ENCODE measurements around the gene GNMT. TPM values are rescaled to one million over a fixed set of nuclear protein-coding genes. Genes with fewer than 3 reads are reported as not detected.

The GNMT gene
- polyA plus RNA-seq, 2 of the 4 experiments (the other 2 are of a cell fraction), result 0.12 to 0.23 TPM

- Histone ChIP-seq H3K4me1 (peaks cover 13% of the 10 kb centered on the region; the same call in 1 of the 3 replicates), H3K4me3 (peak overlapping the region; percentile 92), H3K9me3 (no peaks in the 10 kb centered on the region), H3K27ac (peak overlapping the region; percentile 87 to 91), H3K4me2 (peak overlapping the region; percentile 79)
- POLR2A ChIA-PET, result interaction anchor here (1.2 to 2.4 kb wide), 6 partner anchors 29 to 46 kb away, joined by 3 to 15 read pairs (median 6); partner anchors contain the start of genes CUL7, KLC4, MRPL2 and PPP2R5D
- 3% methylated on average over 18 of the region's 25 CpGs for WGBS (ENCODE audit: missing lambda C conversion rate)
- CTCF ChIA-PET, result interaction anchor here (1.2 to 2.0 kb wide), 2 partner anchors 111 to 130 kb away, joined by 3 to 11 read pairs; no protein-coding TSS in a partner anchor
- no peak for FAIRE-seq
- no peak for DNase-seq (ENCODE audit: low read depth in 1 of 2, low spot score in 1 of 2)
- ATAC-seq, result peak; percentile 1 to 56; a peak in 4 of 6 replicates
- TF ChIP-seq SREBF2 (IDR thresholded peaks at IDR 0.05) (no peak), PHF8 (IDR thresholded peaks at IDR 0.05; ENCODE audit: borderline replicate concordance, low read depth) (peak; percentile 38; the same call in 1 of the 2 replicates)
These were observed 52.7 kb downstream of the GNMT start for GRCh38 chr6:43013097-43013842.

Other genes starting within 250 kb of the GNMT start
- not detected in 2 replicates for gene PRPH2, start 238.2 kb upstream of the GNMT start, polyA plus RNA-seq (2011; rRNA removed)
- not detected in 3 replicates for gene PRPH2, start 238.2 kb upstream of the GNMT start, polyA plus RNA-seq (2017; fragmentation: RNase III; extraction: RNeasy Plus Mini Kit Qiagen cat#74134 plus additional on column Dnase treatment)
- gene TBCC, start 214.7 kb upstream of the GNMT start, polyA plus RNA-seq (2011; rRNA removed), result 10.2 and 10.3 TPM in 2 replicates
- 12.3 to 13.3 TPM (median 12.4 TPM) in 3 replicates for gene TBCC, start 214.7 kb upstream of the GNMT start, polyA plus RNA-seq (2017; fragmentation: RNase III; extraction: RNeasy Plus Mini Kit Qiagen cat#74134 plus additional on column Dnase treatment)
- 8.6 and 9.0 TPM in 2 replicates for gene BICRAL, start 178.7 kb upstream of the GNMT start, polyA plus RNA-seq (2011; rRNA removed)
- gene BICRAL, start 178.7 kb upstream of the GNMT start, polyA plus RNA-seq (2017; fragmentation: RNase III; extraction: RNeasy Plus Mini Kit Qiagen cat#74134 plus additional on column Dnase treatment), result 2.9 to 3.5 TPM (median 3.3 TPM) in 3 replicates
- gene RPL7L1, start 81.1 kb upstream of the GNMT start, polyA plus RNA-seq (2011; rRNA removed), result 46.4 and 65.2 TPM in 2 replicates
- 82.5 to 101 TPM (median 84.1 TPM) in 3 replicates for gene RPL7L1, start 81.1 kb upstream of the GNMT start, polyA plus RNA-seq (2017; fragmentation: RNase III; extraction: RNeasy Plus Mini Kit Qiagen cat#74134 plus additional on column Dnase treatment)
- not detected in 2 replicates for gene PTCRA, start 44.7 kb upstream of the GNMT start, polyA plus RNA-seq (2011; rRNA removed)
- not detected in 3 replicates for gene PTCRA, start 44.7 kb upstream of the GNMT start, polyA plus RNA-seq (2017; fragmentation: RNase III; extraction: RNeasy Plus Mini Kit Qiagen cat#74134 plus additional on column Dnase treatment)
- 28.2 and 30.3 TPM in 2 replicates for gene CNPY3, start 31.3 kb upstream of the GNMT start, polyA plus RNA-seq (2011; rRNA removed)
- gene CNPY3, start 31.3 kb upstream of the GNMT start, polyA plus RNA-seq (2017; fragmentation: RNase III; extraction: RNeasy Plus Mini Kit Qiagen cat#74134 plus additional on column Dnase treatment), result 31.9 to 39.4 TPM (median 38.5 TPM) in 3 replicates
- 4.6 TPM in 2 replicates for gene PEX6, start 18.4 kb downstream of the GNMT start, polyA plus RNA-seq (2011; rRNA removed)
- 8.3 to 9.5 TPM (median 8.6 TPM) in 3 replicates for gene PEX6, start 18.4 kb downstream of the GNMT start, polyA plus RNA-seq (2017; fragmentation: RNase III; extraction: RNeasy Plus Mini Kit Qiagen cat#74134 plus additional on column Dnase treatment)
- 34.6 and 41.6 TPM in 2 replicates for gene PPP2R5D, start 23.8 kb downstream of the GNMT start, polyA plus RNA-seq (2011; rRNA removed)
- 25.8 to 26.5 TPM (median 26.0 TPM) in 3 replicates for gene PPP2R5D, start 23.8 kb downstream of the GNMT start, polyA plus RNA-seq (2017; fragmentation: RNase III; extraction: RNeasy Plus Mini Kit Qiagen cat#74134 plus additional on column Dnase treatment)
- 58.6 and 63.4 TPM in 2 replicates for gene MEA1, start 53.2 kb downstream of the GNMT start, polyA plus RNA-seq (2011; rRNA removed)
- gene MEA1, start 53.2 kb downstream of the GNMT start, polyA plus RNA-seq (2017; fragmentation: RNase III; extraction: RNeasy Plus Mini Kit Qiagen cat#74134 plus additional on column Dnase treatment), result 90.1 to 94.3 TPM (median 92.8 TPM) in 3 replicates
- gene KLHDC3, start 53.5 kb downstream of the GNMT start, polyA plus RNA-seq (2011; rRNA removed), result 18.8 and 21.3 TPM in 2 replicates
- gene KLHDC3, start 53.5 kb downstream of the GNMT start, polyA plus RNA-seq (2017; fragmentation: RNase III; extraction: RNeasy Plus Mini Kit Qiagen cat#74134 plus additional on column Dnase treatment), result 25.5 to 28.0 TPM (median 26.9 TPM) in 3 replicates
- 51.9 and 52.3 TPM in 2 replicates for gene RRP36, start 60.9 kb downstream of the GNMT start, polyA plus RNA-seq (2011; rRNA removed)
- gene RRP36, start 60.9 kb downstream of the GNMT start, polyA plus RNA-seq (2017; fragmentation: RNase III; extraction: RNeasy Plus Mini Kit Qiagen cat#74134 plus additional on column Dnase treatment), result 54.0 to 56.2 TPM (median 55.7 TPM) in 3 replicates
- 12.1 and 14.6 TPM in 2 replicates for gene CUL7, start 93.1 kb downstream of the GNMT start, polyA plus RNA-seq (2011; rRNA removed)
- gene CUL7, start 93.1 kb downstream of the GNMT start, polyA plus RNA-seq (2017; fragmentation: RNase III; extraction: RNeasy Plus Mini Kit Qiagen cat#74134 plus additional on column Dnase treatment), result 8.1 to 10.6 TPM (median 10.0 TPM) in 3 replicates
- gene MRPL2, start 98.7 kb downstream of the GNMT start, polyA plus RNA-seq (2011; rRNA removed), result 20.9 and 33.7 TPM in 2 replicates
- gene MRPL2, start 98.7 kb downstream of the GNMT start, polyA plus RNA-seq (2017; fragmentation: RNase III; extraction: RNeasy Plus Mini Kit Qiagen cat#74134 plus additional on column Dnase treatment), result 50.9 to 55.6 TPM (median 51.9 TPM) in 3 replicates
- gene KLC4, start 98.9 kb downstream of the GNMT start, polyA plus RNA-seq (2011; rRNA removed), result 8.4 and 10.0 TPM in 2 replicates
- gene KLC4, start 98.9 kb downstream of the GNMT start, polyA plus RNA-seq (2017; fragmentation: RNase III; extraction: RNeasy Plus Mini Kit Qiagen cat#74134 plus additional on column Dnase treatment), result 7.7 to 11.8 TPM (median 9.9 TPM) in 3 replicates
- gene PTK7, start 115.6 kb downstream of the GNMT start, polyA plus RNA-seq (2011; rRNA removed), result 2.8 and 3.4 TPM in 2 replicates
- 4.5 to 5.7 TPM (median 5.6 TPM) in 3 replicates for gene PTK7, start 115.6 kb downstream of the GNMT start, polyA plus RNA-seq (2017; fragmentation: RNase III; extraction: RNeasy Plus Mini Kit Qiagen cat#74134 plus additional on column Dnase treatment)
- gene SRF, start 210.5 kb downstream of the GNMT start, polyA plus RNA-seq (2011; rRNA removed), result 16.2 and 16.7 TPM in 2 replicates
- 14.0 to 15.7 TPM (median 14.2 TPM) in 3 replicates for gene SRF, start 210.5 kb downstream of the GNMT start, polyA plus RNA-seq (2017; fragmentation: RNase III; extraction: RNeasy Plus Mini Kit Qiagen cat#74134 plus additional on column Dnase treatment)
- 11.0 and 11.3 TPM in 2 replicates for gene CUL9, start 221.4 kb downstream of the GNMT start, polyA plus RNA-seq (2011; rRNA removed)
- gene CUL9, start 221.4 kb downstream of the GNMT start, polyA plus RNA-seq (2017; fragmentation: RNase III; extraction: RNeasy Plus Mini Kit Qiagen cat#74134 plus additional on column Dnase treatment), result 10.9 to 12.7 TPM (median 12.5 TPM) in 3 replicates

All from A549 (cell line).